ENCODE results near the gene RNF113A.

The RNF113A gene

DNA sequence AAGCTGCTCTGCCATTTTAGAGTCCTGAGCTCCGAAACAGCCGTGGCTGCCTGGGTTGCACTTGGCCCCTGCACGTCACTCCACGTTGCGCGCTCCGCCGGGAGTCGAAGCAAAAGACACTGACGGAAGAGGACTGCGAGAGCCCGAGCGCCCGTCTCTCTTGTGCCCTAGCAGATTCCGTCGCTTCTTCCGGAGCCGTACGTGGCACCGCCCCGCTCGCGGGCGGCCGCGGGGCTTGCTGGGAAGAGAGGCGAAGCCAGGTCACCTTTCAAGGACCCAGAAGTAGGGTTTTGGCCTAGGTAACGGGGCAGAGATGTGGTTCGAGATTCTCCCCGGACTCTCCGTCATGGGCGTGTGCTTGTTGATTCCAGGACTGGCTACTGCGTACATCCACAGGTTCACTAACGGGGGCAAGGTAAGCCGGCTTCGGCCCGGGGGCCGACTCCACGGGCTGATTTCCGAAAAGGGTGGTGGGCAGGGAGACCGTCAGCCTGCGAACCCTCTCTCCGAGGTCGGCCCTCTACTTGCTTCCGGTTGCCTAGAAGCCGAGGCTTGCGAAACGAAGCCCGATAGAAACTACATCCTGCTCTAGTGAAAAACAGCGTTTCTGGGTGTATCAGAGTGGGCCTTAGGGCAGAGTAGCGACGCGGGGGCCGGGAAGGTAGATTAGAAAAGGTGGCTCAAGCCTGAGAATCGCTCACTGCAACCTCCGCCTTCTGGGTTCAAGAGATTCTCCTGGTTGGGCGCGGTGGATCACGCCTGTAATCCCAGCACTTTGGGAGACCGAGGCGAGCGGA lies at the start of gene RNF113A, which contains the start of gene NDUFA1:
TSS of gene RNF113A (minus strand) at position 135 of the 797 bp plus-strand sequence. CDS start at position 15, 120 bp downstream.
TSS of gene NDUFA1 (plus strand) at position 234 of the 797 bp plus-strand sequence. CDS start at position 314, 80 bp downstream.
- DNase-seq (ENCODE audit: low spot score) (peak; percentile 58), ATAC-seq (ENCODE audit: low read depth) (peak; percentile 95)
- Histone ChIP-seq H3K36me3 (ENCODE audit: low read depth) (peaks cover 15% of the 10 kb centered on the region), H3K4me3 (ENCODE audit: severe bottlenecking) (peak within 1 kb of the TSS; percentile 86), H3K4me1 (ENCODE audit: insufficient read depth, poor library complexity, severe bottlenecking) (no peaks in the 10 kb centered on the region), H3K9me3 (ENCODE audit: severe bottlenecking) (no peaks in the 10 kb centered on the region), H3K27me3 (ENCODE audit: insufficient read depth, poor library complexity, severe bottlenecking) (no peaks in the 10 kb centered on the region), H3K27ac (ENCODE audit: poor library complexity, severe bottlenecking) (peak within 1 kb of the TSS; percentile 82)
- TF ChIP-seq, protein P1, sequence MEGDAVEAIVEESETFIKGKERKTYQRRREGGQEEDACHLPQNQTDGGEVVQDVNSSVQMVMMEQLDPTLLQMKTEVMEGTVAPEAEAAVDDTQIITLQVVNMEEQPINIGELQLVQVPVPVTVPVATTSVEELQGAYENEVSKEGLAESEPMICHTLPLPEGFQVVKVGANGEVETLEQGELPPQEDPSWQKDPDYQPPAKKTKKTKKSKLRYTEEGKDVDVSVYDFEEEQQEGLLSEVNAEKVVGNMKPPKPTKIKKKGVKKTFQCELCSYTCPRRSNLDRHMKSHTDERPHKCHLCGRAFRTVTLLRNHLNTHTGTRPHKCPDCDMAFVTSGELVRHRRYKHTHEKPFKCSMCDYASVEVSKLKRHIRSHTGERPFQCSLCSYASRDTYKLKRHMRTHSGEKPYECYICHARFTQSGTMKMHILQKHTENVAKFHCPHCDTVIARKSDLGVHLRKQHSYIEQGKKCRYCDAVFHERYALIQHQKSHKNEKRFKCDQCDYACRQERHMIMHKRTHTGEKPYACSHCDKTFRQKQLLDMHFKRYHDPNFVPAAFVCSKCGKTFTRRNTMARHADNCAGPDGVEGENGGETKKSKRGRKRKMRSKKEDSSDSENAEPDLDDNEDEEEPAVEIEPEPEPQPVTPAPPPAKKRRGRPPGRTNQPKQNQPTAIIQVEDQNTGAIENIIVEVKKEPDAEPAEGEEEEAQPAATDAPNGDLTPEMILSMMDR (IDR thresholded peaks at IDR 0.05; ENCODE audit: poor library complexity, severe bottlenecking) = no peak

DNA sequence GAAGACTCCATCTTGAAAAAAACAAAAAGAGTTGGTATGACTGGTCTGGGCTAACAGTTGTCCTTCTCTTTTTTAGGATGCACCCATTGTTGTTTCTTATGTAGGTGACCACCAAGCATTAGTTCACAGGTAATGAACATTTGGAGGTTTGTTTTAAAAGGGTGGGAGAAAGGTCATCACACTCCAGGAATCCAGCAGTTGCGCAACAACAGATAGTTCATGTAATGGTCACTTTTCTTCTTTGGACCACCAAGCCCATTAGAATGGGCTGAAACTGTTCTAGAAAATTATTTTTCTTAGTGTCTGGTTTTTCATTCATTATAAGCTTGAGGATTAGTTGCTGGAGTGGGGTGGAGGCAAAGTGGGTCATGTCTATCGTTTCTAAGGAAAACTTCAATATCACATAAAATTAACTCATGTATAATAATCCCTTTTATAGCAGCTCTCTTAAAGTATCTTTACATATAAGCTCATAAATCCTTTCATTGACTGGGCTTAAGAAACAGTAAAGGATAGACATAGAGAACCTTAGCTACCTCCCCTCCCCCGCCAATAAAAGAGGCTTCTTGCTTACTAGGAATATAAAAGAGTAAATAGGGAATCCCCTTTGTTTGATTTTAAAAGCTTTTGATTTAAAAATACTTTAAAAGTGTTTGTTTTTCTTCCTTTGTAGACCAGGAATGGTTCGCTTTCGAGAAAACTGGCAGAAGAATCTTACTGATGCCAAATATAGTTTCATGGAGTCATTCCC lies 48.5 kb upstream of the RNF113A start:
- no peak for DNase-seq (ENCODE audit: low spot score)
- Histone ChIP-seq H3K27me3 (ENCODE audit: insufficient read depth, poor library complexity, severe bottlenecking) (no peaks in the 10 kb centered on the region), H3K4me1 (ENCODE audit: insufficient read depth, poor library complexity, severe bottlenecking) (no peaks in the 10 kb centered on the region), H3K36me3 (ENCODE audit: low read depth) (no peaks in the 10 kb centered on the region), H3K27ac (ENCODE audit: poor library complexity, severe bottlenecking) (no peak overlapping the region), H3K9me3 (ENCODE audit: severe bottlenecking) (no peaks in the 10 kb centered on the region), H3K4me3 (ENCODE audit: severe bottlenecking) (no peak overlapping the region)
- no peak for ATAC-seq (ENCODE audit: low read depth)
- TF ChIP-seq, protein P1 (IDR thresholded peaks at IDR 0.05; ENCODE audit: poor library complexity, severe bottlenecking) = no peak

DNA sequence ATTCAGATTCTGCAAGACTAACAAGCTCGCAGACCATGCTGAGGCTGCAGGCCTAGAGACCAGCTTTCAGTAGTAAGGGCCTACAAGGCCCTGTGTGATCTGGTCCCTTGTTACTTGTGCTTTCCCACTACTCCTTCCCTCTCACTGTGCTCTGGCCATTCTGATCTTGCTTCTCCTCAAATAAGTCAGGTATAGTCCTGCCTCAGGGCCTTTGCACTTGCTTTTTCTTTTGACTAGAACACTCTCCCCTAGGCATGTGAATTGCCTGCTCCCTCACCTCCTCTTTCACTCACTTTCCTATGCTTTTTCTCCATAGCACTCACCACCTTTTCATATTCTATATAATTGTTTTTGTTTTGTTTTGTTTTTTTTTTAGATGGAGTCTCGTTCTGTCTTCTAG lies 46.3 kb upstream of the RNF113A start:
- Histone ChIP-seq H3K4me3 (ENCODE audit: severe bottlenecking) (no peak overlapping the region), H3K9me3 (ENCODE audit: severe bottlenecking) (no peaks in the 10 kb centered on the region), H3K4me1 (ENCODE audit: insufficient read depth, poor library complexity, severe bottlenecking) (no peaks in the 10 kb centered on the region), H3K27me3 (ENCODE audit: insufficient read depth, poor library complexity, severe bottlenecking) (no peaks in the 10 kb centered on the region), H3K27ac (ENCODE audit: poor library complexity, severe bottlenecking) (no peak overlapping the region), H3K36me3 (ENCODE audit: low read depth) (no peaks in the 10 kb centered on the region)
- no peak for DNase-seq (ENCODE audit: low spot score)
- TF ChIP-seq, protein P1 (IDR thresholded peaks at IDR 0.05; ENCODE audit: poor library complexity, severe bottlenecking) = no peak
- ATAC-seq (ENCODE audit: low read depth) = no peak

DNA sequence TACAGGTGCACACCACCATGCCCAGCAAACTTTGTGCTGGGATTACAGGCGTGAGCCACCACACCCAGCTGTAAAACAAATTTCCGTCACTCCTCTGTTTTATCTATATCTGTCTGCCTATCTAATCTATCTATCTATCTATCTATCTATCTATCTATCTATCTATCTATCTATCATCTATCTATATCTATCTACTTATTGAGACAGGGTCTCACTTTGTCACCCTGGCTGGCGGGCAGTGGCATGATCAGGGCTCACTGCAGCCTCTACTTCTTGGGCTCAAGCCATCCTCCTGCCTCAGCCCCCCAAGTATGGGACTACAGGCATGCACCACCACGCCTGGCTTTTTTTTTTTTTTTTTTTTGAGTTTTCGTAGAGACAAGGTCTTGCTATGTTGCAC lies 44.8 kb upstream of the RNF113A start:
- H3K4me1 ChIP-seq (ENCODE audit: insufficient read depth, poor library complexity, severe bottlenecking) = no peaks in the 10 kb centered on the region
- H3K36me3 ChIP-seq (ENCODE audit: low read depth) = no peaks in the 10 kb centered on the region
- no peak for DNase-seq (ENCODE audit: low spot score)
- no peak overlapping the region for H3K4me3 ChIP-seq (ENCODE audit: severe bottlenecking)
- no peaks in the 10 kb centered on the region for H3K9me3 ChIP-seq (ENCODE audit: severe bottlenecking)
- no peak for ATAC-seq (ENCODE audit: low read depth)
- no peak overlapping the region for H3K27ac ChIP-seq (ENCODE audit: poor library complexity, severe bottlenecking)
- TF ChIP-seq, protein P1 (IDR thresholded peaks at IDR 0.05; ENCODE audit: poor library complexity, severe bottlenecking) = no peak
- H3K27me3 ChIP-seq (ENCODE audit: insufficient read depth, poor library complexity, severe bottlenecking) = no peaks in the 10 kb centered on the region
